Transverse colon (tissue), 4 donors: ENCODE results near the gene HYKK. TPM values are rescaled to one million over a fixed set of nuclear protein-coding genes. Genes with fewer than 3 reads are reported as not detected.
"Not testable (repeated sequence)": the region's sequence is repeated elsewhere in the genome, so short reads cannot be mapped to it uniquely, and the experiment has no call there.

Experiments
- DNase-seq: peaks from one replicate; pipeline ENCODE4 v3.0.0-alpha.2; 2019
- H3K27ac ChIP-seq, 4 donors: fragments of 200-600 bp; sonication (generic); 2 replicates each; pipeline ENCODE4 v1.5.1; 2016 to 2018; ENCODE audit warnings: inconsistent platforms in 4 of 4
- H3K27me3 ChIP-seq: fragments of 200-600 bp; sonication (generic); 2 replicates; pipeline ENCODE4 v1.5.1; 2017; ENCODE audit warnings: inconsistent platforms
- H3K36me3 ChIP-seq, 4 donors: fragments of 200-600 bp; sonication (generic); 2 replicates each; pipeline ENCODE4 v1.5.1; 2017 to 2019; ENCODE audit warnings: inconsistent platforms in 4 of 4
- H3K4me1 ChIP-seq, 4 donors: fragments of 200-600 bp; sonication (generic); 2 replicates each; pipeline ENCODE4 v1.5.1; 2017 to 2020; ENCODE audit warnings: inconsistent platforms in 4 of 4
- H3K4me3 ChIP-seq, 4 donors: fragments of 200-600 bp; sonication (generic); 1 replicate in 1 of 4; 2 replicates in 3 of 4; pipeline versions ENCODE4 v1.5.1 to v1.6.1; 2017 to 2019; ENCODE audit warnings: inconsistent platforms in 4 of 4
- H3K9me3 ChIP-seq, 2 donors: fragments of 200-600 bp; sonication (generic); 2 replicates each; pipeline ENCODE4 v1.5.1; 2017 to 2019; ENCODE audit warnings: inconsistent platforms in 2 of 2
- EP300 ChIP-seq: sonication (generic); formaldehyde crosslinking; IDR thresholded peaks from one replicate; pipeline ENCODE4 v1.6.1; 2017; ENCODE audit warnings: antibody characterized with exemption, low read depth
- POLR2A ChIP-seq: fragments of 450-650 bp; IDR thresholded peaks from one replicate; pipeline ENCODE4 v1.6.1; 2016; ENCODE audit warnings: antibody characterized with exemption, mild to moderate bottlenecking, moderate library complexity
- POLR2AphosphoS5 ChIP-seq, 3 donors: sonication (generic); formaldehyde crosslinking; IDR thresholded peaks; one replicate each; pipeline ENCODE4 v1.6.1; 2016; ENCODE audit warnings: antibody characterized with exemption in 3 of 3
- WGBS, 2 donors: methylation state at CpG; one replicate each; pipeline ENCODE4 v1.1.5; 2018; ENCODE audit warnings: low coverage in 1 of 2; 5-methylcytosine and 5-hydroxymethylcytosine counted together
- in situ Hi-C, 4 donors: fragments of 200-750 bp; cut with MboI; loops; one replicate each; pipeline versions ENCODE4 v1.15.0 to v1.15.1; 2017; ENCODE audit warnings: low sequenced_read_pairs in 3 of 4, low pct_ligation_motif_present in 1 of 4, low pct_unique_long_range_greater_than_20kb in 1 of 4
- intact Hi-C: fragments of 100-400 bp; cut with DNase I; formaldehyde crosslinking; loops from one replicate; pipeline ENCODE4 v1.15.1; 2023; ENCODE audit warnings: low total_unique reads
- total RNA-seq, 4 donors: library from RNA; depleted of rRNA; stranded (reverse); fragments of >200 nt; gene quantifications; one replicate each; pipeline ENCODE4 v1.1.0, GENCODE V29; 2016
- TF ChIP-seq, protein P1 (sequence below), 5 experiments: fragments of 200-600 bp in 3 of 5; fragments of 450-650 bp in 2 of 5; sonication (generic) in 3 of 5; IDR thresholded peaks; 1 replicate in 2 of 5; 2 replicates in 3 of 5; pipeline ENCODE4 v1.5.1; 2016 to 2017; ENCODE audit warnings: antibody characterized with exemption in 5 of 5, inconsistent platforms in 3 of 5, mild to moderate bottlenecking in 2 of 5, moderate library complexity in 1 of 5

The HYKK gene
- total RNA-seq, 4 donors from 2014 or later = 4.5 to 7.6 (median 6.5) TPM

DNA sequence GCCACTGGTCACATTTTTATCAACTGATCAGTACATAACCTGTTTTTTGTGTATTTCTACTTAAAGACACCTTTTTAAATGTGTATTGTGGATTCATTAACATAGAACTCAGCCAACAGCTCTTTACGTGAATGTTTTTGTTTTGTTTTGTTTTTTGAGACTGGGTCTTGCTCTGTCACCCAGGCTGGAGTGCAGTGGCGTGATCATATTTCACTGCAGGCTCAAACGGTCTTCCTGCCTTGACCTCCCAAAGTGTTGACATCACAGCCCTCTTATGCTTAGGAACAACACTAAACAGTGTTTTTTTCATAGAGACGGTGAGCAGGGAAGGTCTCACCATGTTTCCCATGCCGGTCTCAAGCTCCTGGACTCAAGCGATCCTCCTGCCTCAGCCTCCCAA lies 42.8 kb downstream of the HYKK start:
- intact Hi-C loops = no loop called here
- TF ChIP-seq POLR2A (no peak), POLR2AphosphoS5 (IDR thresholded peaks at IDR 0.05) (no peak), EP300 (no peak)
- TF ChIP-seq, protein P1, sequence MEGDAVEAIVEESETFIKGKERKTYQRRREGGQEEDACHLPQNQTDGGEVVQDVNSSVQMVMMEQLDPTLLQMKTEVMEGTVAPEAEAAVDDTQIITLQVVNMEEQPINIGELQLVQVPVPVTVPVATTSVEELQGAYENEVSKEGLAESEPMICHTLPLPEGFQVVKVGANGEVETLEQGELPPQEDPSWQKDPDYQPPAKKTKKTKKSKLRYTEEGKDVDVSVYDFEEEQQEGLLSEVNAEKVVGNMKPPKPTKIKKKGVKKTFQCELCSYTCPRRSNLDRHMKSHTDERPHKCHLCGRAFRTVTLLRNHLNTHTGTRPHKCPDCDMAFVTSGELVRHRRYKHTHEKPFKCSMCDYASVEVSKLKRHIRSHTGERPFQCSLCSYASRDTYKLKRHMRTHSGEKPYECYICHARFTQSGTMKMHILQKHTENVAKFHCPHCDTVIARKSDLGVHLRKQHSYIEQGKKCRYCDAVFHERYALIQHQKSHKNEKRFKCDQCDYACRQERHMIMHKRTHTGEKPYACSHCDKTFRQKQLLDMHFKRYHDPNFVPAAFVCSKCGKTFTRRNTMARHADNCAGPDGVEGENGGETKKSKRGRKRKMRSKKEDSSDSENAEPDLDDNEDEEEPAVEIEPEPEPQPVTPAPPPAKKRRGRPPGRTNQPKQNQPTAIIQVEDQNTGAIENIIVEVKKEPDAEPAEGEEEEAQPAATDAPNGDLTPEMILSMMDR (IDR thresholded peaks at IDR 0.05) = no peak
- Histone ChIP-seq H3K4me3 (no peak overlapping the region), H3K27me3 (no peaks in the 10 kb centered on the region), H3K36me3 (peaks cover 0 to 46% (median 23%) of the 10 kb centered on the region in 4 donors), H3K9me3 (no peaks in the 10 kb centered on the region), H3K4me1 (no peaks in the 10 kb centered on the region), H3K27ac (no peak overlapping the region)
- 80 to 90% methylated on average over 3 to 6 of the region's 6 CpGs for WGBS, 2 donors
- no peak for DNase-seq
- in situ Hi-C loops = no loop called here

DNA sequence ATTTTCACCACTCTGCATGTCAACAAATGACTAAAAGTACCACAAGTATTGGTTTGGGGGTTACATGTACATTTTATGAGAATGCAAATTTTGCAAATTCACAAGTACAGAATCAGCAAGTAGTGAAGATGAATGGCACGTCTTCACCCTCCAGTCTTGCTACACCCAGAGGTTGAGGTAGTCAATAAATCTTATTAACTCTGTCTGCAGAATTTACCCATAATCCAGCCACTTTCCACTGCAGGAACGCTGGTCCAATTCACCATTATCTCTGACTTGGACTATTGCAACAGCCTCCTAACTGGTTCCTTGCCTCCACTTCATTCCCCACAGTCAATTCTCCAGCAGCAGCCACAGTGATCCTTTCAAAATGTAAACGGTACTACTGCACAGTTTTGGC lies 43.4 kb downstream of the HYKK start:
- intact Hi-C loops (no loop called here), in situ Hi-C loops (no loop called here)
- peaks cover 0 to 40% (median 20%) of the 10 kb centered on the region in 4 donors for H3K36me3 ChIP-seq
- no peak overlapping the region for H3K27ac ChIP-seq
- H3K4me3 ChIP-seq = no peak overlapping the region
- WGBS, 2 donors = 75 to 77% methylated on average over 2 to 3 of the region's 3 CpGs
- H3K9me3 ChIP-seq = no peaks in the 10 kb centered on the region
- no peaks in the 10 kb centered on the region for H3K4me1 ChIP-seq
- no peaks in the 10 kb centered on the region for H3K27me3 ChIP-seq
- TF ChIP-seq POLR2A = no peak
- TF ChIP-seq, protein P1 (IDR thresholded peaks at IDR 0.05) = no peak
- no peak for TF ChIP-seq POLR2AphosphoS5 (IDR thresholded peaks at IDR 0.05)
- no peak for TF ChIP-seq EP300
- no peak for DNase-seq

DNA sequence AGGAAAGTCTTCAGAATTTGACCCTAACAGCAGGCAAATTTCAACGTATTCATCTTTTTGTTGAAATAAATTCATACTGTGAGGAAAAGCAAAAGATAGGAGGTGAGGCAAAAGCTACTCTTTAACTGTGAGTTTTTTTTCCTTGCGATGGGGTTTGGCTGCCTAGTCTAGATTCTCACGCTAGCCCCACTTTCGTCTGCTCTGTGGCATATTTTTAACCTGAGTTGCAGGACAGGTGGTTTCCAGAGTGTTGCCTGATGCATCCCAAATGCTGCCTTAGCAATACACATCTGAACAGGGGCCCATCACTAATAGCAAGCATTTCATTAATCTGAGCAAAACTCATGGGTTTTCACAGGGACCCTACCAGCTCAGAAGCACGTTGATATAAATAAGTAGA lies 44.5 kb downstream of the HYKK start:
- Histone ChIP-seq H3K36me3 (peaks cover 0 to 29% (median 14%) of the 10 kb centered on the region in 4 donors), H3K27me3 (no peaks in the 10 kb centered on the region), H3K4me3 (no peak overlapping the region), H3K27ac (no peak overlapping the region), H3K9me3 (no peaks in the 10 kb centered on the region), H3K4me1 (no peaks in the 10 kb centered on the region)
- TF ChIP-seq POLR2AphosphoS5 (IDR thresholded peaks at IDR 0.05) = no peak
- TF ChIP-seq POLR2A = no peak
- TF ChIP-seq, protein P1 (IDR thresholded peaks at IDR 0.05) = no peak
- TF ChIP-seq EP300 = no peak
- WGBS, 2 donors = 84% methylated on average over 5 of the region's 5 CpGs
- intact Hi-C loops (no loop called here), in situ Hi-C loops (no loop called here)
- no peak for DNase-seq

DNA sequence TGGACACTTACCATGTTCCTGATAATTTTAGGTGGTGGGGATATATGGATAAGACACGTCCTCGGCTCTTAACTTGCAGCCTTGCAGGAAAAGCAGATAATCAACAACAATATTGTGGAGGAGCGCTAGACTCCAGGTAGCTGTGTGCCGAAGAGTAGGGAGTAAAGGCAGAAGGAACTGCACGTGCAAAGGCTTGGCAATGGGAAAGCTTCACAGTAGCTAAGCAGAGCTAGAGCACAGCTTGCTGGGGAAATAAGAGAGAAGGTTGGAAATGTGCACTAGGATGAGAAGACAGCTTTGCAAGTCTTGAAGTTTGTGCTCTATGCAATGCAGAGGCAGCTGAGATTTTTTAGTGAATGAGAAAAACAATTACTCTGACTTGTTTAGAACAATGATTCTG lies 45.2 kb downstream of the HYKK start:
- 82 to 86% methylated on average over 5 of the region's 5 CpGs for WGBS, 2 donors
- H3K4me1 ChIP-seq = no peaks in the 10 kb centered on the region
- peaks cover 0 to 22% (median 11%) of the 10 kb centered on the region in 4 donors for H3K36me3 ChIP-seq
- no peaks in the 10 kb centered on the region for H3K9me3 ChIP-seq
- no peak overlapping the region for H3K27ac ChIP-seq
- DNase-seq = no peak
- TF ChIP-seq POLR2AphosphoS5 (IDR thresholded peaks at IDR 0.05) = no peak
- no peak for TF ChIP-seq EP300
- TF ChIP-seq POLR2A = no peak
- TF ChIP-seq, protein P1 (IDR thresholded peaks at IDR 0.05) = no peak
- no peak overlapping the region for H3K4me3 ChIP-seq
- in situ Hi-C loops = no loop called here
- intact Hi-C loops = no loop called here
- H3K27me3 ChIP-seq = no peaks in the 10 kb centered on the region

DNA sequence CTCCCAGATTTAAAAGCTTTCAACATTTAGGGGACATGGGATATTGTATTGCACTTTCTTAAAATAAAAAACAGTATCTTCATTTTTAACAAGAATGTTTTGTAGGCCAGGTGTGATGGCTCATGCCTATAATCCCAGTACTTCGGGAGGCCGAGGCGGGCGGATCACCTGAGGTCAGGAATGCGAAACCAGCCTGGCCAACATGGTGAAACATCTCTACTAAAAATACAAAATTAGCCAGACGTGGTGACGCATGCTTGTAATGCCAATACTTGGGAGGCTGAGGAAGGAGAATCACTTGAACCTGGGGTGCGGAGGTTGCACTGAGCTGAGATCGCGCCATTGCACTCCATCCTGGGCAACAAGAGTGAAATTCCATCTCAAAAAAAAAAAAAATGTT lies 52.8 kb downstream of the HYKK start:
- H3K27me3 ChIP-seq, DNase-seq, H3K36me3 ChIP-seq, H3K9me3 ChIP-seq, in situ Hi-C loops, H3K27ac ChIP-seq, H3K4me1 ChIP-seq, H3K4me3 ChIP-seq, intact Hi-C loops: not testable (repeated sequence)
- WGBS, 2 donors = 93 to 98% methylated on average over 9 to 10 of the region's 10 CpGs
